Thyroid gland (tissue), 4 donors: ENCODE results near the gene NR3C2. TPM values are rescaled to one million over a fixed set of nuclear protein-coding genes. Genes with fewer than 3 reads are reported as not detected.
A peak's percentile ranks its signal among the peaks of the same experiment; 100 is the strongest.

ENCODE experiments used
- DNase-seq, 2 donors: peaks; one replicate each; pipeline ENCODE4 v3.0.0-alpha.2; 2019
- H3K27ac ChIP-seq, 3 donors: fragments of 200-600 bp; sonication (generic); 1 replicate in 2 of 3; 2 replicates in 1 of 3; pipeline ENCODE4 v1.5.1; 2016 to 2019; ENCODE audit warnings: mild to moderate bottlenecking in 1 of 3, moderate library complexity in 1 of 3
- H3K27me3 ChIP-seq: fragments of 200-600 bp; sonication (generic); one replicate; pipeline ENCODE4 v1.5.1; 2019
- H3K36me3 ChIP-seq, 2 donors: fragments of 200-600 bp; sonication (generic); one replicate each; pipeline ENCODE4 v1.5.1; 2016 to 2019
- H3K4me1 ChIP-seq, 2 donors: fragments of 200-600 bp; sonication (generic); one replicate each; pipeline ENCODE4 v1.5.1; 2017 to 2019
- H3K4me3 ChIP-seq, 3 donors: fragments of 200-600 bp; sonication (generic); replicated peaks in 1 of 3; 1 replicate in 2 of 3; 2 replicates in 1 of 3; pipeline ENCODE4 v1.5.1; 2016; ENCODE audit warnings: mild to moderate bottlenecking in 1 of 3
- H3K9me3 ChIP-seq: fragments of 200-600 bp; sonication (generic); one replicate; pipeline ENCODE4 v1.5.1; 2017
- CTCF ChIP-seq, 6 experiments: fragments of 200-600 bp in 3 of 6; fragments of 450-650 bp in 3 of 6; sonication (generic) in 3 of 6; IDR thresholded peaks; one replicate each; pipeline ENCODE4 v1.5.1; 2016 to 2019; ENCODE audit warnings: antibody characterized with exemption in 6 of 6, mild to moderate bottlenecking in 2 of 6, inconsistent platforms in 1 of 6, moderate library complexity in 1 of 6
- POLR2A ChIP-seq, 2 donors: fragments of 450-650 bp; IDR thresholded peaks; one replicate each; pipeline ENCODE4 v1.6.1; 2017; ENCODE audit warnings: antibody characterized with exemption in 2 of 2, mild to moderate bottlenecking in 2 of 2, moderate library complexity in 1 of 2
- WGBS, 2 donors: methylation state at CpG; one replicate each; pipeline ENCODE4 v1.1.5; 2017; 5-methylcytosine and 5-hydroxymethylcytosine counted together
- intact Hi-C: fragments of 100-400 bp; cut with DNase I; formaldehyde crosslinking; loops from one replicate; pipeline ENCODE4 v1.15.1; 2023
- total RNA-seq, 4 donors: library from RNA; depleted of rRNA; stranded (reverse); fragments of >200 nt; gene quantifications; one replicate each; pipeline ENCODE4 v1.2.3, GENCODE V29; 2016

NR3C2 gene
- total RNA-seq, 4 donors from 2014 or later: 51.6 to 161 (median 72.3) TPM

GRCh38 chr4:148271166-148271565 is 171.0 kb downstream of the NR3C2 start:
- H3K4me1 ChIP-seq: peaks cover 29 to 40% of the 10 kb centered on the region in 2 donors
- no peak overlapping the region for H3K4me3 ChIP-seq
- intact Hi-C loops: no loop called here
- 72 to 76% methylated on average over 3 of the region's 3 CpGs for WGBS, 2 donors
- peak overlapping the region in 1 of 3 donors; percentile 28 for H3K27ac ChIP-seq
- TF ChIP-seq POLR2A (IDR thresholded peaks at IDR 0.05): no peak
- no peak for TF ChIP-seq CTCF (IDR thresholded peaks at IDR 0.05)
- DNase-seq: no peak
- H3K27me3 ChIP-seq: no peaks in the 10 kb centered on the region
- H3K36me3 ChIP-seq: no peaks in the 10 kb centered on the region
- no peaks in the 10 kb centered on the region for H3K9me3 ChIP-seq

- intact Hi-C loops: no loop called here
- H3K27me3 ChIP-seq: no peaks in the 10 kb centered on the region
- no peak for DNase-seq
- H3K4me1 ChIP-seq: peaks cover 29 to 40% of the 10 kb centered on the region in 2 donors
- H3K9me3 ChIP-seq: no peaks in the 10 kb centered on the region
- no peak for TF ChIP-seq POLR2A (IDR thresholded peaks at IDR 0.05)
- no peak for TF ChIP-seq CTCF (IDR thresholded peaks at IDR 0.05)
- WGBS, 2 donors: 9 to 21% methylated on average over 1 of the region's 1 CpG
- no peaks in the 10 kb centered on the region for H3K36me3 ChIP-seq
- H3K4me3 ChIP-seq: no peak overlapping the region
- H3K27ac ChIP-seq: peak overlapping the region in 1 of 3 donors; percentile 28
Observed at GRCh38 chr4:148270630-148271029, 171.6 kb downstream of the NR3C2 start.

GRCh38 chr4:148268835-148269234 is 173.4 kb downstream of the NR3C2 start:
- Histone ChIP-seq H3K27ac (no peak overlapping the region), H3K27me3 (no peaks in the 10 kb centered on the region), H3K36me3 (no peaks in the 10 kb centered on the region), H3K4me3 (no peak overlapping the region), H3K4me1 (peaks cover 24 to 34% of the 10 kb centered on the region in 2 donors), H3K9me3 (no peaks in the 10 kb centered on the region)
- no peak for TF ChIP-seq POLR2A (IDR thresholded peaks at IDR 0.05)
- no peak for TF ChIP-seq CTCF (IDR thresholded peaks at IDR 0.05)
- 85 to 90% methylated on average over 3 of the region's 3 CpGs for WGBS, 2 donors
- DNase-seq: no peak
- intact Hi-C loops: no loop called here

- H3K4me3 ChIP-seq: no peak overlapping the region
- no peaks in the 10 kb centered on the region for H3K36me3 ChIP-seq
- TF ChIP-seq POLR2A (IDR thresholded peaks at IDR 0.05): no peak
- no peak for TF ChIP-seq CTCF (IDR thresholded peaks at IDR 0.05)
- no peaks in the 10 kb centered on the region for H3K27me3 ChIP-seq
- no peaks in the 10 kb centered on the region for H3K9me3 ChIP-seq
- H3K4me1 ChIP-seq: peaks cover 12 to 20% of the 10 kb centered on the region in 2 donors
- H3K27ac ChIP-seq: no peak overlapping the region
- 47 to 48% methylated on average over 2 of the region's 2 CpGs for WGBS, 2 donors
- DNase-seq: no peak
- intact Hi-C loops: no loop called here
Observed at GRCh38 chr4:148266921-148267320, 175.3 kb downstream of the NR3C2 start.

- Histone ChIP-seq H3K4me1 (peaks cover 15 to 20% of the 10 kb centered on the region in 2 donors), H3K27ac (no peak overlapping the region), H3K9me3 (no peaks in the 10 kb centered on the region), H3K4me3 (no peak overlapping the region), H3K27me3 (no peaks in the 10 kb centered on the region), H3K36me3 (no peaks in the 10 kb centered on the region)
- no peak for DNase-seq
- intact Hi-C loops: no loop called here
- TF ChIP-seq CTCF (IDR thresholded peaks at IDR 0.05) (no peak), POLR2A (IDR thresholded peaks at IDR 0.05) (no peak)
- WGBS, 2 donors: 94 to 96% methylated on average over 7 of the region's 7 CpGs
Observed at GRCh38 chr4:148266240-148266639, 176.0 kb downstream of the NR3C2 start.
